K562 (cell line): ENCODE results near the gene DHRS2. TPM values are rescaled to one million over a fixed set of nuclear protein-coding genes. Genes with fewer than 3 reads are reported as not detected.

ENCODE experiments used
- BRD9 ChIP-seq: fragments of 450-650 bp; IDR thresholded peaks from 2 replicates; pipeline ENCODE4 v1.6.1; 2018; ENCODE audit warnings: low read depth; ENCODE audit not compliant: partially characterized antibody
- CREB3 ChIP-seq: fragments of 450-650 bp; conservative IDR thresholded peaks from 2 replicates; pipeline ENCODE4 v1.6.1; 2016; ENCODE audit warnings: missing genetic modification characterization, low read depth, mild to moderate bottlenecking, missing compliant biosample characterization, moderate library complexity
- CUX1 ChIP-seq: fragments of 200-800 bp; sonication (Bioruptor generic); IDR thresholded peaks from 2 replicates; pipeline ENCODE4 v1.6.1; 2016; ENCODE audit warnings: missing genetic modification characterization, missing compliant biosample characterization
- PBX2 ChIP-seq, 2 experiments: IDR thresholded peaks in 1 of 2; conservative IDR thresholded peaks in 1 of 2; 2 replicates each; pipeline ENCODE4 v1.6.1; 2016; ENCODE audit warnings: low read depth in 2 of 2, mild to moderate bottlenecking in 1 of 2, missing compliant biosample characterization in 1 of 2, missing genetic modification characterization in 1 of 2, moderate library complexity in 1 of 2
- ZNF165 ChIP-seq: fragments of 250-450 bp; sonication (Bioruptor Pico); IDR thresholded peaks from 2 replicates; pipeline ENCODE4 v1.4.0; 2020; ENCODE audit warnings: borderline replicate concordance
- ZNF431 ChIP-seq: sonication (generic); formaldehyde crosslinking; IDR thresholded peaks from 2 replicates; pipeline ENCODE4 v1.8.0; 2022; ENCODE audit warnings: mild to moderate bottlenecking, missing genetic modification reagents
- ZNF740 ChIP-seq, 3 experiments: fragments of 200-800 bp in 1 of 3; sonication (Bioruptor generic) in 1 of 3; sonication (generic) in 1 of 3; formaldehyde crosslinking in 1 of 3; IDR thresholded peaks; 2 replicates each; pipeline versions ENCODE4 v1.6.1 to v1.8.0; 2016 to 2022; ENCODE audit warnings: mild to moderate bottlenecking in 2 of 3, missing compliant biosample characterization in 2 of 3, missing genetic modification characterization in 2 of 3, missing genetic modification reagents in 1 of 3
- ZNF76 ChIP-seq: fragments of 250-450 bp; sonication (Bioruptor Pico); IDR thresholded peaks from 2 replicates; pipeline ENCODE4 v1.4.0; 2020; ENCODE audit warnings: mild to moderate bottlenecking, moderate library complexity, borderline replicate concordance
- polyA plus RNA-seq, 8 experiments: library from polyadenylated mRNA; depleted of rRNA in 4 of 8; stranded (reverse) in 5 of 8; unstranded in 3 of 8; fragments of >200 nt; fragmentation: Nextera tagmentation in 2 of 8; fragmentation: Illumina TruSeq in 1 of 8; extraction: Ambion mirVana in 2 of 8; extraction: Trizol in 1 of 8; gene quantifications; 2 replicates each; pipeline versions ENCODE4 v1.2.1 to v1.2.3, GENCODE V29; 2011 to 2014; ENCODE audit warnings: inconsistent platforms in 1 of 8, missing spikeins in 1 of 8
- total RNA-seq, 7 experiments: library from RNA; depleted of rRNA in 6 of 7; stranded (reverse); fragments of >200 nt in 6 of 7; fragmentation: Illumina TruSeq in 2 of 7; extraction: Trizol in 2 of 7; gene quantifications; 2 replicates each; pipeline versions ENCODE4 v1.2.1 to v1.2.3, GENCODE V29; 2011 to 2021; ENCODE audit warnings: low replicate concordance in 1 of 7
- TF ChIP-seq, protein P1 (sequence below): sonication (generic); formaldehyde crosslinking; IDR thresholded peaks from 2 replicates; pipeline ENCODE4 v1.8.0; 2023; ENCODE audit warnings: mild to moderate bottlenecking, missing genetic modification reagents

DHRS2 gene
- total and polyA plus RNA-seq, 9 of the 15 experiments (the other 6 are each of a cell fraction or from before 2014, with no cell fraction given), result 2.9 to 96.8 (median 64.4) TPM

DNA sequence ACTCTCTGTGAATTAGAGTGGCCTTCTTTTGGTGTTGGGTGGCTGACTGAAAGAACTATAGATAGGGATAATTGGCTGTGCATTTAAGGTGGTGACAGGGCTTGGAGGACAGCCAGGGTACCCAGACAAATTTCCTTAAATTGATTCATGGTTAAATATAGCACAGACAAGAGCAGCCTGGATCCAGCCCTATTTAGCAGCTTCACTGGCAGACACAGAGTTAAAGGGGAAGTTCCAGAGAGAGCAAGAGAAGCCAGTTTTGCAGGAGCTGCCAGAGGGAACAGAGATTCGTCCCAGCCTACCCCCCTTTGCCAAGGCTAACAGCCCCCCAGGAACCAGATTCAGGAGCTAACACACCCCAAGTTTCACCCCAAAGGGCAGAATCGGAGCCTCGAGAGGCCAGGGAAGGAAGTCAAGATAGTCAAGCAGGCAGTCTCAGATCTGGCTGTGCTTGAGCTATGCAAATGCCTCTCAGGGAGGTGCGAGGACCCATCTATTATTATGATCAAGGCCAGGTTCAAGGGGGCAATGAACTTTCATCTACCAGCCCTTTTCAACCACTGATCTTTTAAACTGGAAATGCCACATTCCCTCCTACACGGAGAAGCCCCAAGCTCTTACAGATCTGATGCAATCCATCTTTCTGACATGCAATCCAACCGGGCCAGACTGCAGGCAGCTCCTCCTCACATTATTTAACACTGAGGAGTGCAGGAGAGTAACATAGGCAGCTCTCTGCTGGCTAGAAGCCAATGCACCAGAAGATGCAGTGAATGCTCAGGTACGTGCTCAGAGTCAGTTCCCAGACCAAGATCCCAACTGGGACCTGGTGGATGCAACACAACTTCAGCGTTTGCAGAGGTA is 58.2 kb downstream of the DHRS2 start (continued):
- TF ChIP-seq, protein P1, sequence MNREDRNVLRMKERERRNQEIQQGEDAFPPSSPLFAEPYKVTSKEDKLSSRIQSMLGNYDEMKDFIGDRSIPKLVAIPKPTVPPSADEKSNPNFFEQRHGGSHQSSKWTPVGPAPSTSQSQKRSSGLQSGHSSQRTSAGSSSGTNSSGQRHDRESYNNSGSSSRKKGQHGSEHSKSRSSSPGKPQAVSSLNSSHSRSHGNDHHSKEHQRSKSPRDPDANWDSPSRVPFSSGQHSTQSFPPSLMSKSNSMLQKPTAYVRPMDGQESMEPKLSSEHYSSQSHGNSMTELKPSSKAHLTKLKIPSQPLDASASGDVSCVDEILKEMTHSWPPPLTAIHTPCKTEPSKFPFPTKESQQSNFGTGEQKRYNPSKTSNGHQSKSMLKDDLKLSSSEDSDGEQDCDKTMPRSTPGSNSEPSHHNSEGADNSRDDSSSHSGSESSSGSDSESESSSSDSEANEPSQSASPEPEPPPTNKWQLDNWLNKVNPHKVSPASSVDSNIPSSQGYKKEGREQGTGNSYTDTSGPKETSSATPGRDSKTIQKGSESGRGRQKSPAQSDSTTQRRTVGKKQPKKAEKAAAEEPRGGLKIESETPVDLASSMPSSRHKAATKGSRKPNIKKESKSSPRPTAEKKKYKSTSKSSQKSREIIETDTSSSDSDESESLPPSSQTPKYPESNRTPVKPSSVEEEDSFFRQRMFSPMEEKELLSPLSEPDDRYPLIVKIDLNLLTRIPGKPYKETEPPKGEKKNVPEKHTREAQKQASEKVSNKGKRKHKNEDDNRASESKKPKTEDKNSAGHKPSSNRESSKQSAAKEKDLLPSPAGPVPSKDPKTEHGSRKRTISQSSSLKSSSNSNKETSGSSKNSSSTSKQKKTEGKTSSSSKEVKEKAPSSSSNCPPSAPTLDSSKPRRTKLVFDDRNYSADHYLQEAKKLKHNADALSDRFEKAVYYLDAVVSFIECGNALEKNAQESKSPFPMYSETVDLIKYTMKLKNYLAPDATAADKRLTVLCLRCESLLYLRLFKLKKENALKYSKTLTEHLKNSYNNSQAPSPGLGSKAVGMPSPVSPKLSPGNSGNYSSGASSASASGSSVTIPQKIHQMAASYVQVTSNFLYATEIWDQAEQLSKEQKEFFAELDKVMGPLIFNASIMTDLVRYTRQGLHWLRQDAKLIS, result no peak
- TF ChIP-seq ZNF76 (CRISPR knock-in tag) (0 out of 2 replicates have a peak, but pooled peaks have one; percentile 21), CREB3 (no peak), ZNF165 (CRISPR knock-in tag) (no peak), ZNF431 (CRISPR knock-in tag) (no peak), BRD9 (peak; percentile 53), CUX1 (CRISPR knock-in tag) (no peak), ZNF740 (CRISPR knock-in tag; IDR thresholded peaks at IDR 0.05) (no peak), ZNF740 (tag; IDR thresholded peaks at IDR 0.05) (no peak; a peak in 1 of 4 replicates), PBX2 (CRISPR knock-in tag; IDR thresholded peaks at IDR 0.05; ENCODE audit: low read depth) (no peak; the same call in 1 of the 2 replicates), PBX2 (tag; conservative IDR thresholded peaks at IDR 0.05; ENCODE audit: low read depth) (peak; percentile 69)
